ENCODE measurements around the gene RIT1. TPM values are rescaled to one million over a fixed set of nuclear protein-coding genes. Genes with fewer than 3 reads are reported as not detected.

Gene RIT1
- total and polyA plus RNA-seq, 2 of the 8 experiments (the other 6 are each of a cell fraction or from before 2014, with no cell fraction given), result 25.3 to 26.8 TPM

- DNase-seq (ENCODE audit: low read depth in 1 of 2, low spot score in 2 of 2), result no peak
- Histone ChIP-seq H2BK120ac (replicated peaks; ENCODE audit: low read depth, low read length) (no peak overlapping the region), H3K79me2 (ENCODE audit: control insufficient read depth in 1 of 2, insufficient read depth in 2 of 2, low read length in 2 of 2) (peaks cover 4 to 9% of the 10 kb centered on the region in 2 experiments; a peak in 3 of 4 replicates)
- TF ChIP-seq CREB1 (IDR thresholded peaks at IDR 0.05) (no peak), POU5F1 (IDR thresholded peaks at IDR 0.05; ENCODE audit: low read depth, low read length) (no peak), RBBP5 (IDR thresholded peaks at IDR 0.05; ENCODE audit: borderline replicate concordance, low read depth, low read length) (no peak), HDAC2 (IDR thresholded peaks at IDR 0.05; ENCODE audit: borderline replicate concordance in 1 of 2, low read depth in 2 of 2, low read length in 2 of 2) (no peak), POLR2AphosphoS5 (IDR thresholded peaks at IDR 0.05; ENCODE audit: low read depth, low read length) (no peak), RAD21 (IDR thresholded peaks at IDR 0.05 in 1 of 2, conservative IDR thresholded peaks at IDR 0.05 in 1 of 2; ENCODE audit: low read depth in 2 of 2, low read length in 2 of 2) (peak; percentile 87 to 88), USF2 (IDR thresholded peaks at IDR 0.05; ENCODE audit: low read length) (no peak), KDM1A (IDR thresholded peaks at IDR 0.05; ENCODE audit: borderline replicate concordance, low read length) (no peak)
- TF ChIP-seq, protein P1, sequence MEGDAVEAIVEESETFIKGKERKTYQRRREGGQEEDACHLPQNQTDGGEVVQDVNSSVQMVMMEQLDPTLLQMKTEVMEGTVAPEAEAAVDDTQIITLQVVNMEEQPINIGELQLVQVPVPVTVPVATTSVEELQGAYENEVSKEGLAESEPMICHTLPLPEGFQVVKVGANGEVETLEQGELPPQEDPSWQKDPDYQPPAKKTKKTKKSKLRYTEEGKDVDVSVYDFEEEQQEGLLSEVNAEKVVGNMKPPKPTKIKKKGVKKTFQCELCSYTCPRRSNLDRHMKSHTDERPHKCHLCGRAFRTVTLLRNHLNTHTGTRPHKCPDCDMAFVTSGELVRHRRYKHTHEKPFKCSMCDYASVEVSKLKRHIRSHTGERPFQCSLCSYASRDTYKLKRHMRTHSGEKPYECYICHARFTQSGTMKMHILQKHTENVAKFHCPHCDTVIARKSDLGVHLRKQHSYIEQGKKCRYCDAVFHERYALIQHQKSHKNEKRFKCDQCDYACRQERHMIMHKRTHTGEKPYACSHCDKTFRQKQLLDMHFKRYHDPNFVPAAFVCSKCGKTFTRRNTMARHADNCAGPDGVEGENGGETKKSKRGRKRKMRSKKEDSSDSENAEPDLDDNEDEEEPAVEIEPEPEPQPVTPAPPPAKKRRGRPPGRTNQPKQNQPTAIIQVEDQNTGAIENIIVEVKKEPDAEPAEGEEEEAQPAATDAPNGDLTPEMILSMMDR (IDR thresholded peaks at IDR 0.05; ENCODE audit: control extremely low read depth in 1 of 3, insufficient read depth in 1 of 3, low read depth in 1 of 3, low read length in 3 of 3), result peak in 2 of 3 experiments; percentile 75 to 86; a peak in 3 of 4 replicates
Observed at GRCh38 chr1:155938220-155938627, 27.1 kb upstream of the RIT1 start.

More at GRCh38 chr1:155938220-155938627, 27.1 kb upstream of the RIT1 start:
- CTCF ChIA-PET (ENCODE audit: partially characterized antibody), result interaction anchor here (0.6 to 5.3 kb wide), 26 partner anchors 9 to 196 kb away, joined by 3 to 49 read pairs (median 5); partner anchors contain the start of genes ARHGEF2 and SSR2
- no peak overlapping the region for H3K23ac ChIP-seq (ENCODE audit: insufficient read length)
- H3K4me1 ChIP-seq (replicated peaks in 1 of 4; ENCODE audit: control insufficient read depth in 3 of 4, insufficient read depth in 4 of 4, low read length in 3 of 4), result peaks cover 0 to 5% (median 0%) of the 10 kb centered on the region in 4 experiments; a peak in 4 of 7 replicates
- H4K91ac ChIP-seq (replicated peaks; ENCODE audit: insufficient read length, low read length), result no peak overlapping the region
- H4K20me1 ChIP-seq (replicated peaks in 1 of 2; ENCODE audit: control insufficient read depth in 1 of 2, insufficient read depth in 2 of 2, low read length in 2 of 2), result peaks cover 0 to 1% of the 10 kb centered on the region in 2 experiments
- H4K5ac ChIP-seq (ENCODE audit: insufficient read length, low read depth, low read length), result no peak overlapping the region
- no peak overlapping the region for H2BK5ac ChIP-seq (ENCODE audit: low read depth, low read length)
- no peak overlapping the region for H4K8ac ChIP-seq (ENCODE audit: extremely low read depth, insufficient read depth, low read length)
- no peak overlapping the region for H2BK20ac ChIP-seq (ENCODE audit: low read length)
- H3K14ac ChIP-seq (ENCODE audit: insufficient read length), result no peak overlapping the region
- H3K56ac ChIP-seq (replicated peaks; ENCODE audit: insufficient read length, low read depth, low read length), result no peak overlapping the region
- no peak overlapping the region for H3K4ac ChIP-seq (replicated peaks; ENCODE audit: insufficient read length, low read depth, low read length)
- H2BK15ac ChIP-seq (ENCODE audit: low read length), result no peak overlapping the region
- no peak overlapping the region for H3K4me3 ChIP-seq (ENCODE audit: extremely low read depth in 1 of 4, insufficient read depth in 2 of 4, low read depth in 3 of 4, low read length in 4 of 4)
- no peak overlapping the region for H3K27ac ChIP-seq (ENCODE audit: low read depth, low read length)
- POLR2A ChIA-PET (ENCODE audit: partially characterized antibody), result interaction anchor here (0.8 to 4.8 kb wide), 8 partner anchors 8 to 185 kb away, joined by 3 to 27 read pairs (median 5); partner anchors contain the start of gene ARHGEF2
- H3K4me2 ChIP-seq (ENCODE audit: insufficient read depth in 1 of 2, low read depth in 2 of 2, low read length in 2 of 2), result no peak overlapping the region
- no peak overlapping the region for H2AFZ ChIP-seq (ENCODE audit: low read length)
- peaks cover 0 to 2% (median 0%) of the 10 kb centered on the region in 4 experiments; a peak in 1 of 8 replicates for H3K36me3 ChIP-seq (ENCODE audit: control insufficient read depth in 2 of 4, insufficient read depth in 4 of 4, low read length in 3 of 4)
- H3K9ac ChIP-seq (replicated peaks in 1 of 4; ENCODE audit: extremely low read depth in 1 of 4, low read depth in 3 of 4, low read length in 3 of 4), result no peak overlapping the region
- H2BK12ac ChIP-seq (ENCODE audit: low read depth, low read length), result no peak overlapping the region
- H3K9me3 ChIP-seq (ENCODE audit: insufficient read depth in 2 of 2, low read depth in 1 of 2, low read length in 1 of 2), result no peaks in the 10 kb centered on the region
- peaks cover 5% of the 10 kb centered on the region for H3K23me2 ChIP-seq (ENCODE audit: low read depth, low read length)
- H3K27me3 ChIP-seq (replicated peaks in 1 of 4; ENCODE audit: control insufficient read depth in 3 of 4, extremely low read depth in 1 of 4, insufficient read depth in 3 of 4, low read length in 3 of 4), result no peaks in the 10 kb centered on the region
- no peaks in the 10 kb centered on the region for H3K79me1 ChIP-seq (ENCODE audit: low read depth, low read length)
- H2AK5ac ChIP-seq (ENCODE audit: low read depth, low read length), result no peak overlapping the region
- FAIRE-seq, result peak; percentile 66
- no peak overlapping the region for H3K18ac ChIP-seq (ENCODE audit: extremely low read depth, low read length)
- 0% methylated on average over 1 of the region's 1 CpG; no CpG with 5 or more reads in 1 of the 2 experiments for WGBS, 2 experiments (ENCODE audit: extremely low coverage in 1 of 2, insufficient coverage in 1 of 2, insufficient read length in 1 of 2, insufficient replicate concordance in 2 of 2, low coverage in 1 of 2, low lambda C conversion rate in 2 of 2, missing lambda C conversion rate in 1 of 2)
